ENCODE data around the gene IPCEF1.
"Not testable (repeated sequence)": the region's sequence is repeated elsewhere in the genome, so short reads cannot be mapped to it uniquely, and the experiment has no call there.

The IPCEF1 gene

DNA sequence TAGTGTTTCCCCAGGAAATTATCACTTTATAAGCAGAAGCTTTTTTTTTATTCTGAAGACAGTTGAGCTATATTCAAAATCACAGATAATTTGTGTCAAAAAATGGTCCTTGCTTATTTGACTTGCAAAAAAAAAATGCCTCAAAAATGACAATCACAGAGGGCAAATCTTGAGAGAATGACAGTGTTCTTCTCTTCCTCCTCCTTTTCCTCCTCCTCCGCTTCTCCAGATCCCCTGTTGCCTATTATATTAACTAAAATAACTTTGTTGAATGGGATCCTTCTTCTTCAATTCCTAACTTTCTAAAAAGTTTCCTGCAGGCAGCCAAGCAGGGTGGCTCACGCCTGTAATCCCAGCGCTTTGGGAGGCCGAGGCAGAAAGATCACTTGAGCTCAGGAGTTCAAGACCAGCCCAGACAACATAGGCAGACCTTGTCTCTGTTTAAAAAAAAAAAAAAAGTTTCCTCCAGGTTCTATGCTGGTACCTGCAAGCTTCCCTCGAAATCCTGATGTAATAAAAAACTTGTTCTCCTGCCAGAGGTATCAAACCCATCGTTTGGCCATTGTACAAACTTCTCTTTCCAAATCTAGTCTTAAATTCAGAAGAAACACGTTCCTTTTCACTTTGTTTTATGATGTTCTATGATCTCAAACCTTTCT is 128.6 kb downstream of the IPCEF1 start:
- DNase-seq (ENCODE audit: low read depth in 2 of 2) = no peak

DNA sequence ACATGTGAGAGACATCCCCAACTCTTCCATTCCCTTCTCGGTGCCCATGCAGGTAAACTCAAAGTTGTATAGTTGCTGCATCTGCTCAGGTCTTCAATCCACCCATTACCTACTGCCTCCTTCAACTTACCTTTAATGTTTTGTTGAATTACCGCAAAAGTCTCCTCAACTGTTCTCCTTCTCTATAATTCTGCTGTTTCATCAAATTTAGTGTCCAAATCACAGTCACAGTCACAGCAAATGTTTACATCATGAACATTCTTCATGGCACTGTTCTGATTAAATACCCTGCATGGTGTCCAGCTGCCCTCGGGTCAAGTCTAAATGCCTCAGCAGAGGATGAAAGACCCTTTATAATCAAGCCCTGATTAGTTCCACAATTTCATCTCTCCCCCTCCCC is 130.1 kb downstream of the IPCEF1 start:
- no peak for DNase-seq (ENCODE audit: low read depth in 2 of 2)

DNA sequence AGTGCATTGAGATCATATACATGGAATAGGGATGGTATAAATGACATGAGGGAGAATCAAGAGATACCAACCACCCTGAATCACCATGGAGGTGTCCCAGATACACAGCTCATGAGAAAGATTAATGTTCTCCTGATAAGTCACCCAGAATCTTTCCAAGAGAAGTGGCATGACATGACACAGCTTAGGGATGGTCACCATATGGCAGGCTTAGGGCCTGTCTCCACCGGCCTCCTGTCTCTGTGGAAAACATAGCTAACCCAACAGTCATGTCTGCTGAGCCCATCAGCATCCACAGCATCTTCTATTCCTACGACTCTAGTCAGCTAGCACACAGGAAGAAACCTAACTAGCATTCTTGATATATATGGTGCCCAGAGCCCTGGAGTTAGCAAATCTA is 133.3 kb downstream of the IPCEF1 start:
- no peak for DNase-seq (ENCODE audit: low read depth in 2 of 2)

DNA sequence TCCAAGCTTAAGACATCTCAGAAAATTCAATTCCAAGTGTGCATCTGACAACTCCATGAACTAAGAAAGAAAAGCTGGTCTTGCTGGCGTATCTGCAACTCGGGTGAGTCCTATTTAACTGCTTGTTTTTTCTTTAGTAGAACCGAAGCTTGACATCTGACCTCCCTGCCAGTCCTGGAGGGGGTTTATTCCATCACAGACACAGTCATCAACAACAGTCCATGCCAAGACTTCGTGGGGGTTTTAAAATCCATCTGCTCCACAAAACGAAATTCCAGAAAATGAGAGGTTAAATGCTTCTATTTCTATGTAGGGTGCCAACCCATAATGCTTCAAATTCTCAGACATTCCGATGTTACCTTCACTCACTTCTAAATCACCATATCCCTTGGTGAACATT is 133.9 kb downstream of the IPCEF1 start:
- no peak for DNase-seq (ENCODE audit: low read depth in 2 of 2)

DNA sequence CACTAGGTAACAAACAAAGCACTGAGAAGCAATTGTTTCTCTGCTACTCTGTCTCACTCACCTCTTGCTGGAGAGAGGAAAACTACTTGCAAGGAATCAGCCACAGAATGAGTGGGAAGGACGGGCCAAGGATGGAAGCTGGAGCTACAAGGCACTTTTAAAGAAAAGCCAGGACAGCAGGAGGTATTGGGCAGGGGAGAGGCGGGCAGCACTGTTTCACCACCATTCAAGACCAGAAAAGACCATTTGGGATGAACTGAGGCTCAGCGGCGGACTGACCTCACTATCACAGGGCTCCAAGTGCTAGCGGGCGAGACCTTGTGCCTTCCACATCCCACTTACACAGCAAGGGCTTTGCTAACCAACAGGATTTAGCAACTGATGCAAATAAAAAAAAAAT is 137.4 kb downstream of the IPCEF1 start:
- DNase-seq (ENCODE audit: low read depth in 2 of 2) = no peak

DNA sequence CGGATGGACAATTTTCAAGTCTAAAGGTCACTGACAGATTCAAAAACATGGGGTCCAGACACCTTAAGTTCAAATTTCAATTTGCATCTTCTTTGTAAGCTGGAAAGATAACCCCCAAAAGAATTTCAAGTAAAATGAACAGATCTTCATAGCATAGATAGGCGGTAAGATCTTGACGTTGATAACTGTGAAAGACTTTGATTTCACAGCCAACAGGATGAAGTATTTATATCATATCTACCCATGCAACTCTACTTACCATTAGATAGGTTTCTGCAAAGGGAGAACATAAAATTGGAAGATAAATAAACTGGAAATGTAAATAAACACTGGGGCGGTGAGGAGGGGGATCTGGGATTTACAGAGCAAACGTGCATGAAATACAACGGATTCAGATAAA is 137.8 kb downstream of the IPCEF1 start:
- no peak for DNase-seq (ENCODE audit: low read depth in 2 of 2)

DNA sequence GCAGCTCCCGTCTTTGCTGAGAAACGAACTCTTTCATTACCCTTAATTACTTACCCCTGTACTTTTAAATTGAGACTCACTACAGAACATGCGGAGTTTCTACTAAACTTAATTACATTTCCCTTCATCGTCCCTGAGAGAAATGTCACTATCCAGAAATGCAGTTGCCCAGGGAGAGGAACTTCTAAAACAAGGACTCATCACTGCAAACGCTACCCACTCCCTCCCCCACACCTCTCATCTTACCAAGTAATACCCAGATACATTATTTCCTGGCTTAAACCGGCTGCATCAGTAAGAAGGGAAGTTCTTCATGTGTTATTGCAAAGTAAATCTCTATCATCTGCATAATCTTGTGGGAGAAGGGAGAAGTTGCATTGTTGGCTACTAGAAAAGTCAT is 138.3 kb downstream of the IPCEF1 start:
- no peak for DNase-seq (ENCODE audit: low read depth in 2 of 2)

DNA sequence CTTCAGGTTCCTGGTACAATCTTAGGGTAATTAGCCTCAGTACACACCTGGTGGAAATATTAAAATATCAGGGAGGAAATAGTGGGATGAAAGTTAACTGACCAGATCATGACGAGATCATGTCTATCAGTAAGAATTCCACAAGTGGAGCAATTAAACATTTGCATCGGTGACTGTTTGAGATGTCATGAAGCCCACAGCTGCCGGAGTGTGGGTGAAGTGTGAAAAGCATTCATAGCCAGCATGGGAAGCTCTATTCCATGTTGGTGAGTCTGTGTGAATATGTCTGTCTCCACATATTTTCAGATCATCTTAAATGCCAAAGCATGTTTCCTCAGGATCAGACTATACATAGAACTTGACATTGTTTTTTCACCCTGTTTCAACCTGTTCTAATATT is 142.8 kb downstream of the IPCEF1 start:
- DNase-seq (ENCODE audit: low read depth in 2 of 2) = no peak

DNA sequence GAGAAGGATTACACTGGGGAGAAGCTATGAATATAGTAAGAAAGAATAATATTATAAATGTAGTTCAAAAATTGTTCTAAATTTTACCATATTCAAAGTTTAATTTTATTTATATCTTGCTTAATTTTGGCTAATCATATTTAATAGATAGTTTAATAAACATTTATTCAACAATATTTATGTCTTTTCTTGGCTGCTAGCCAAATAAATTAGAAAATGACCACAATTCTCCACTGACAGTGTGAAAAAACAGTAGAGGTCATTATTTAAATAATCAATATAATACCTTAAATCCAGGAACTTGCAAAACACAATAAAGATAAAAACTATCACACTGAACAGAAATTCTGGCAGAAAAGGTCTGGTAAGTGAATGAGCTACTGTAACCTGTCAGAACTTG is 145.9 kb downstream of the IPCEF1 start:
- no peak for DNase-seq (ENCODE audit: low read depth in 2 of 2)

DNA sequence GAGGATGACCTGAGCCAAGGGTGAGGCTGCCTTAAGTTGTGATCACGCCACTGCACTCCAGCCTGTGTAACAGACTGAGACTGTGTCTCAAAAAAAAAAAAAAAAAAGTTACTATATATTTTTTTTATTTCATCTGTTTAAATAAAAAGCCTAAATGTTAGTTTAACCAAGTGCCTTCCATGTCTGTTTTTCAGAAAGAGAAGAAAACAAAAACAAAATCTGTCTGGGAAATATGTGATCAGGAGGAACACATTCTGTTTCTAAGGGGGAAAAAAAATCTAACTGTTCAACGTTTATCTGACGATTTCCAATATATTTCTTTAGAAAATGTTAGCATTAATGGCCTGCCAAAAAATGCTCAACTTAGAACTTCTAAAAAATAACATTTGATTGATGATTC is 147.0 kb downstream of the IPCEF1 start:
- DNase-seq (ENCODE audit: low read depth in 2 of 2) = no peak

DNA sequence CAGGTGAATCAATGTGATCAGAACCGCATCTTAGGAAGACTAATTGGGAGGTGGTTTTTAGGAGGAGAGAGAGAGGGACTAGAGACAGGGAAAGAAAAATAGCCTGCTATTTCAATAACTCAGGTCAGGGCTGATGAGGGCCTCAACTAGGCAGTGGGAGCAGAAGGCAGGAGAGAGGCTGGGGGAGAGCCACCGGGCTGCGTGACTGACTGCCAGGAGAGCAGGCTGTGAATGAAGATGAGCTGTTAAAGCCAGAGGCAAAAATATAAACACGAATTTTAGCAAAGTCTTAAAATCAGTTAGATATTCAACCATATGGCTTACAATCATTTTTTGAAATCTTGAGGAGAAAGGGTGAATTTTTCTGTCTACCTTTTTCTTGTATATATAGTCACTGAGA is 149.6 kb downstream of the IPCEF1 start:
- no peak for DNase-seq (ENCODE audit: low read depth in 2 of 2)

DNA sequence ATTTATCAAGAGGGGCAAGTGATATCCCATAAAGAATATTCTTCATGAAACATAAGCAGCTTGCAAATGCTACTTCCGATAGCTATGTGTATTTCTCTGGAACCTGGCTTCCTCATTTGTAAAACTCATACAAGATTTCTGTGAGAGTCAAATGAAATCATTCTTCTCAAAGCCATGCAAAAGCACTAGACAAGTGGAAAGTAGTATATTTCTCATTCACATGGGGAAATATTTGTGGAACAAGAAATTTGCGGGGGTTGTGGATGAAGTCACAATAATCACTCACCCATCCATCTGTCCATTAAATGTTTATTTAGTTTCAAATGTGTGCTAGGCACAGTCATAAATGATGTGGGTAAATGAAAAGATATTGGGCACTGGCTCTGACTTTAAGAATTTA is 150.5 kb downstream of the IPCEF1 start:
- DNase-seq (ENCODE audit: low read depth in 2 of 2) = no peak

DNA sequence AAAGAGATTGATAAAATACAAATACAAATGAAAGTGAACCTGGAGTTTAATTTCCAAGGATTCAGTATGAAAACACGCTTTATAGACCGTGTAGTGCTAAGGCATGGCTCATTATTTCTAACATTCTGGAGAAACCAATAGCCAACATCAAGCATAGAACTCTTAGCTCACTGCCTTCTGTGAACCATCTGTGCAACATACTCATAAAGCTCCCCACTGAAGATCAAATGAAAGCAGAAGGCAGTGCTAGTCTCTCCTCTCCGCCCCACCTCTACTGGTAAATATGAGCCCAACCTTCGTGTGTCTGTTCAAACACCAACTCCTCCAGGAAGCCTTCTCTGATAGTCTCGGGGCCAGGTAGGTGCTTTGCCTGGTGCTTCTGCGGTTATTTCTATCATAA is 153.6 kb downstream of the IPCEF1 start:
- no peak for DNase-seq (ENCODE audit: low read depth in 2 of 2)

DNA sequence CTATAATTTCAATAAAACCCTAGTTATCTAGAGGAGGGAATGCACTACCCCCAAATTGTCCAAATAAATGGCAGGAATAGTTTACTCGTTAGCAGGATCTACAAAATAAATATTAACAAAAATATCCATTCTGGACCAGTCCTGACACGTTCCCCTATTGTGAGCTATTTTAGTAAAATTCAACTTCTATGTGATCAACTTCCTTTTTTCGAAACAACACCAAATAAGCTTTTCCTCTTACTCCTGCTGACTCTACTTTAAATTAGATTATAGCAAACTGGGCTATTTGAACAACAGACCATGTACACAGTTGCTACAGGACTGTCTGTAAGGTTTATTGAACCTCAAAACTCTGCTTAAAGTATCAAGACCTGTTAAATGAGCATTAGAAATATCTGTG is 154.3 kb downstream of the IPCEF1 start:
- no peak for DNase-seq (ENCODE audit: low read depth in 2 of 2)

DNA sequence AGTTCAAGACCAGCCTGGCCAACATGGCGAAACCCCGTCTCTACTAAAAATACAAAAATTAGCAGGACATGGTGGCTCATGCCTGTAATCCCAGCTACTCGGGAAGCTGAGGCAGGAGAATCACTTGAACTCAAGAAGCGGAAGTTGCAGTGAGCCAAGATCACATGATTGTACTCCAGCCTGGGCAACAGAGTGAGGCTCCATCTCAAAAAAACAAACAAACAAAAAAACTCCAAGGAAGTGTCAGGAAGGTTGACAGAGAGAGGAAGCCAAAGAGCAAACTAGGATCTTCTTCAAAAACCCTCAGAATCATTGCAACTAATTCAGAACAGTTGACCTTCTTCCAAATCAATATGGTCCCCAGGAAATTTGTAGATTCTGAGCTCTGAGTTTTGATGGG is 154.9 kb downstream of the IPCEF1 start:
- not testable (repeated sequence) for DNase-seq (ENCODE audit: low read depth in 2 of 2)

DNA sequence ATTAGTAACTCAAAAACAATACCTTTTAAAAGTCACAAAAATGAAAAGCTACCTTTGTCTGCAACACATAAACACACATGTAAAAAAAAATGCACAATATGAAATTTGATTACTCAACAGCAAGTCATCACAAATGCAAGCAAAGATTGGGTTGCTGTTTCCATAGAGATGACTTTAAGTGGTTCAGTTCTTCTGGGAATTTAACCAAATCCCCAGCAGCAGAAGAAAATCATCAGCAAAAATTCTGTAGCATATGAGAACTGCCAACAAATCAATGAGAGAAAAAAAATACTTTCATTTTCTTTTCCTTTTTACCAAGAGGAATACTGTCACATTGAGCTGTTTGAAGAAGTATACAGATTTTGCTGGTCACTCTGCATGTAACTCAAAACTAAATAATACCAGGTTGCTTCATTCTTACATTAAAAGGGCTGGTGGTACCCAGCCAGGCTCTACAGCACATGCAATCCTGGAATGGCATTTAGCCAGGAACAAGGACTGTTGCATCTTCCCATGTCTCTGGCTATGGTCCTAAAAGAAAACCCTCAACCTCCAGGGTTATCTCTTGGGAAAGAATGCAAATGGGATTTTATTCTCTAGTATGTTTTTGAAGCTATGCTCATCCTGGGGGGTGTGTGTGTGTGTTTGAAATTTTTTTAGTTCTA is 159.3 kb downstream of the IPCEF1 start:
- DNase-seq (ENCODE audit: low read depth in 2 of 2) = no peak

DNA sequence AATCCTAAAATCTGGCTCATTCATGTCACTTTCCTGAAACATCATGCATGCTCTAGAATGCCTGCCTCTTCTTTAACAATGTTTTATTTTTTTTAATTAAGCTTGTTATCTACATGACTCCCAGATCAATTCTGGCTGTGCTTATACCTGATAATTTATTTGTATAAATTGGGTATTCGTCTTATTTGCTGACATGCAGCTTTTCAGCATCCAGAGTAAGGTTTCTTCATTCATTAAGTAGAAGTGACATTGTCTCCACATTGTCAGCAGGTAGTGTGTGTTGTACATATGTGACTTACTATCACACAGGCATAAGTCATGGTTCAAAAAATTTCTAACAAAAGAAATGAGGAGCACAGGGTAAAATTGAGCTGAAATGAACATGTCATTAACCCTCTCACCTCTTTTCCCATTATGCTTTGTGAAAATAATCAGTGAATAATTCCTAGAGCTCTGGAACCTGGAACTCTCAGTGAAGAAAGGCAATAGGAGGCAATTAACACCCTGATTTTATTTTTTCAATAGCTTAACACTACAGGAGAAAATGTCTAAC is 160.2 kb downstream of the IPCEF1 start:
- DNase-seq (ENCODE audit: low read depth in 2 of 2) = no peak

DNA sequence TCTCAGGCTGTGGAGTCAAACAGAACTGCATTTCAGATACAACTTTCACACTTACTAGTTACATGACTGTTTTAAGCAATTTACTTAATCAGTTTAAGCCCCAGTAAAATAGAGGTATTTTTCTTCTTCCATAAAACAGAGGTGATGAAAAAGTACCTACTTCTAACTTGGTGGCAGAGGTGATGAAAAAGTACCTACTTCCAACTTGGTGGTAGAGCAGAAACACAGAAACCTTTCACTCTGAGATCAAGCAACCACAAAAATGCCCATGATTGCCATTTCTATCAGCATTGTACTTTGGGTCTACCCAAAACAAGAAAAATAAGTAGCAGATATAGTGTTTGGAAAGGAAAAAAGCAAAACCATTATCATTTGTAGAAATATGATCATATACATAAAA is 168.9 kb downstream of the IPCEF1 start:
- no peak for DNase-seq (ENCODE audit: low read depth in 2 of 2)

DNA sequence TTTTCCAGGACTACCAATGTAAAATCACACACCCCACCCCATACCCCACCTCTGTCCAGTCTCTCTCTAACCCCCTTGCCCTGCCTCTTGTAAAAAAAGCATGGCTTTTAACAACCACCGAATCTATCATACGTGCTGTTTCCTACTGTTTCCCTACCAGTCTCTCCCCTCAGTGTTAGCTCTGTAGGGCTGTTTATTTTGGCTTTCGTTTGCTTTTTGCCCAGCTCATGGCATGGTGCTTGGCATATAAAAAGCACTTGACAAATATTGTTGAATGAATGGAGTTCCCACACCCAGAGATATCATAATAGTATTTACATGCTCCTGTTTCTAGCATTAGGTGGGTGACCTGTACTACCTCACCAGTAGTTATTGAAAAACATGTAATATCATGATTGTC is 169.4 kb downstream of the IPCEF1 start:
- DNase-seq (ENCODE audit: low read depth in 2 of 2) = no peak

DNA sequence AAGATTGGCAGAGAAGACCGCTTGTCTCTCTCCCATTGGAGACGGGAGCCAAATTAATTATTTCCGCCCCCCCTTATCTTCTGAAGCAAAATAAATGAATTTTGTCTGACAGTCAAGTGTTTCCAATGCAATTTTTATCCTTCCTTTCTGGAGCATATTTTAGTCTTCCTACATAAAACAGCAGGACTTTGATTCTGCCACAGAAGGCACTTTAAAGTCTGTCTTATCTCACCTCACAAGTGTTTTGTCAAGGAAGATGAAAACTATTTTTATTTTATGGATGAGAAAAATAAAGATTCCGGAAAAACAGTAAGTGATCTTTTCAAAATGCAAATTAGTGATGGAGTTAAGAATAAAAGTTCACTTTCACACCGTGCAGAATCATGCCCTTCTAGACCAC is 177.2 kb downstream of the IPCEF1 start:
- no peak for DNase-seq (ENCODE audit: low read depth in 2 of 2)

DNA sequence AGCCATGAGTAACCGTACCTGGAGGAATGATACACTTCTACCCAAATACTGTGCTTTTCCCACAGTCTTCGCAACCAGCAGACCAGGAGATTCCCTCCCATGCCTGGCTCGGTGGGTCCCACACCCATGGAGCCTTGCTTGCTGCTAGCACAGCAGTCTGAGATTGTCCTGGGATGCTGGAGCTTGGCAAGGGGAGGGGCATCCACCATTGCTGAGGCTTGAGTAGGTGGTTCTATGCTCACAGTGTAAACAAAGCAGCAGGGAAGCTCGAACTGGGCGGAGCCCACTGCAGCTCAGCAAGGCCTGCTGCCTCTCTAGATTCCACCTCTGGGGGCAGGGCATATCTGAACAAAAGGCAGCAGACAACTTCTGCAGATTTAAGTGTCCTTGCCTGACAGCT is 184.2 kb downstream of the IPCEF1 start:
- not testable (repeated sequence) for DNase-seq (ENCODE audit: low read depth in 2 of 2)

DNA sequence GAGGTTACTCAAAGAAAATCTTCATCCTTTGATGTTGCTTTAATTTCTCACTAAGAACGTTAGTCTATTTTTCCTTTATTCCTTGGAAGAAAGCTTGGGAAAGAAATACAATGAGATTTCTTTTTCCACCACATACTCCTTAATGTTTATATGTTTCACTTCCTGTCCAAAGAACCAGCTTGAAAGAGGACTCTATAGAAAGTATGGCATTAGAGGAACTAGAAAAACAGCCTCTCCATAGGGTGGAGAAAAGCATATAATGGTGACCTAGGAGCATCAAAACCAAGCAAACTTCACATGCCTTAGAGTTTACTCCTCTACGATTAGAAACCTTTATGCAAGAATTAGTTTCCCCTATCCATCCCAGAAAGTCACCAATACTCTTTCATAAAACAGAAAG is 186.5 kb downstream of the IPCEF1 start:
- no peak for DNase-seq (ENCODE audit: low read depth in 2 of 2)

DNA sequence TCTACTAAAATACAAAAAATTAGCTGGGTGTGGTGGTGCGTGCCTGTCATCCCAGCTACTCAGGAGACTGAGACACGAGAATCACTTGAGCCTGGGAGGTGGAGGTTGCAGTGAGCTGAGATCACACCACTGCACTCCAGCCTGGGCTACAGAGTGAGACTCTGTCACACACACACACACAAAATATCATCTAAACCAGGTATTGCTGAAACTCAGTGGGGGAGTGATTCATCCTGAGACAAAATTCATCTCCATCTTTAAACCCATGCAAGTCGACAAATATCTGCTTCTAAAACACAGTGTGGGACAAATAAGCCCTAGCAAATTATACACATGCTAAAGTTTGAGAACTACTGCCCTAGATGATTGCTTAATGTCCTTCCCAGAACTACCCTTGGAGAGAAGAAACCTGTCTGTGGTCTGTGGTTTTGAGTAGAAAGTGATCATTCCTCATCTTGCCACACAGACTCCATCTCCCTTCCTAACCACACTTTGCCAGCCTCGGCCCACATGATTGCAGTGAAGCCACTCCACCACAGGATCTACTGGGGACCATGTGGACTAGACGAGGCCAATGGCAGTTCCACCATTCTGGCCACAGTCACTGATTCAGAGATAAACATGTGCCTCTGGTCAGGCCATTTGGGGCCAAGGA is 187.3 kb downstream of the IPCEF1 start:
- peak in 1 of 2 experiments; percentile 32 for DNase-seq (ENCODE audit: low read depth in 2 of 2)

Data from stimulated activated CD4-positive, alpha-beta T cell treated with anti-CD3 and anti-CD28 coated beads, Interleukin-12 subunit alpha, Interleukin-12 subunit beta, amount 100 ng/mL, for 24 hours (primary cell).